ENCODE measurements around the gene RADIL.
A peak's percentile ranks its signal among the peaks of the same experiment; 100 is the strongest.

The RADIL gene

DNA sequence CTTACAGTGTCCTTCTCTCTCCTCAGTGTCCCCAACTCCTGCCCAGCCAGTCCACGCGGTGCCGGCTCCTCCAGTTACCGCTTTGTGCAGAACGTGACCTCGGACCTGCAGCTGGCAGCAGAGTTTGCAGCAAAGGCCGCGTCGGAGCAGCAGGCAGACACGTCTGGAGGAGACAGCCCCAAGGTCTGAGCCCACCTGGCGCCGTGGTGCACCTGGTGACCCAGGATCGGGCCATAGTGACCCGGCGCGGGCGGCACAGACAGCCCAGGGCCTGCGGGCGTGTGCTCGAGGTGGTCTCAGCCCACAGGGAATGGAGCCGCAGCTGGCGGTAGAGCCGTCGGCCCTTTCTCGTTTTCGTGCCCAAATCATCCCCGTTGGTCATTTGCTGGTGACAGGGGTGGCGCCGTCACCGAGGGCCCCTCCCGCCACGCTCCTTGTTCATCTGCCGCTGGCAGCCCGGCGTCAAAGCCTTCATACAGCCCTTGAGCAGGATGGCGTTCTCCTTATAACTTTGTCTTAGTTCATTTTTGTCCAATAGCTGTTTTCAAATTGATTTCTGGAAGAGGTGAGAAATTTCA lies 129.0 kb downstream of the RADIL start:
- Mint-ChIP-seq H3K4me3 (no peak overlapping the region), H3K4me1 (ENCODE audit: low read depth) (peaks cover 19% of the 10 kb centered on the region), H3K36me3 (ENCODE audit: low read depth) (peaks cover 68% of the 10 kb centered on the region), H3K27ac (no peak overlapping the region), H3K9me3 (no peaks in the 10 kb centered on the region), H3K27me3 (no peaks in the 10 kb centered on the region)
- no peak for DNase-seq

DNA sequence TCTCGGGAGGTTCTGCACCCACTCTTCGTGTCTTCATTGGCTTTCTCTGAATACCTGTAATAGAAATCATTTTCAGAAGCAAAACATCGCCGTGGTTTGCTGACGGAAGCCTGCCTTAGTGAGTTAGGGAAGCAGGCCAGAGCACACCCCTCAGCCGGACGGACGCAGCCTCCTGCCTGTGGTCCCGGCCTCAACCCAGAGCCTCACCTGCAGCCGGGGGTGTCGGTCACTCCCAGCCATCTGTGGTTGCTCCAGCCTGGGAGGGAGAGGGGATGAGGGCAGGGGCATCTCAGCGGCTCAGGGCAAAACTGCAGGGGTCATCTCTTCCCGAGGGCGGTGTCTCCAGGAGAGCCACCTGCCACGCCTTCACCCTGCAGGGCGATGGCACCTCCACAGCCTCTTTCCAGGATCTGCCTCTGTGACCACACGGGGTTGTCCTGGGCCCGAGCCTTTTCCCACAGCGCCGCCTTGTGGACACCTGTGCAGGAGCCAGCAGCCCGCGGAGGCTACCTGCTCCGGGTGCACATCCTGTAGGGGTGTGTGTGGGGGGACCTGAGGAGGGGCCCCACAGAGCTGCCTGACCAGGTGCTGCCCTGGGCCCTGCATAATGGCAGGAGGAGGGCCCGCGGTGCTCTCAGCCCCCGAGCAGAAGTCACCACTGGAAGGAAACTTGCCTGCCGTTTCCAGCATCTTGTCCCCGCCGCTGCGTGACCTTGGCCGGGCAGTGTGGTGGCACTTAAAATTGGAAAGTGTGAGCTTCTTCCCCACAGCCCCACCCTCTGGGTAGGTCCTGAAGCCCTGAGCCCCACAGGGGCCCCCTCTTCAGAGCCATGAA lies 129.7 kb downstream of the RADIL start:
- Mint-ChIP-seq H3K4me3 (no peak overlapping the region), H3K9me3 (no peaks in the 10 kb centered on the region), H3K4me1 (ENCODE audit: low read depth) (peaks cover 22% of the 10 kb centered on the region), H3K27ac (peak overlapping the region; percentile 69), H3K27me3 (no peaks in the 10 kb centered on the region), H3K36me3 (ENCODE audit: low read depth) (peaks cover 66% of the 10 kb centered on the region)
- peak; percentile 89 for DNase-seq

DNA sequence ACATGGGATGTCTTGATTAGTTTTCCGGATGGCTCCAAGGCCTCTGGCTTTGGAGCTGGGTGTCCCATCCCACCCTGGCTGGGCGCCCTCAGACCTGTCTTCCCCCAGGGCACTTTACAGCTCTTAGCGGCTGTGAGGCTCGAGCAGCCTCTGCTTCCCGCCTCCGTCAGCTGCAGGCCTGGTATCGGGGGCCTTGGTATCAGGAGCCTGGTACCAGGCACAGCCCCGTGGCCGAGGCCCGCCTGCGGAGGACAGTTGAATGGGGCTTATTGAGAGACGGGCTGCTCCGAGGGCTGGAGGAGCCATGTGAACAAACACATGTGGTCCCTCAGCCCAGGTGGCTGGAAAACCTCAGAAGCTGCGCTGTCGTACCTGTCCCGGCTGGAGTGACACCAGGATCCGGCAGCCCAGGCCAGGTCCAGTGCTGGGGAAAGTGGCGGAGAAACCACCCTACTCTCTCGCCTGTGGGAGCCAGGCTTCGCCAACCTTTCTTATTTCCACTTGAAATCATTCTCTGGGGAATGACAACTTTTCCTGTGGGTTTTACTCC lies 132.0 kb downstream of the RADIL start:
- no peak overlapping the region for H3K27ac Mint-ChIP-seq
- H3K4me1 Mint-ChIP-seq (ENCODE audit: low read depth): peaks cover 45% of the 10 kb centered on the region
- no peak for DNase-seq
- no peak overlapping the region for H3K4me3 Mint-ChIP-seq
- H3K36me3 Mint-ChIP-seq (ENCODE audit: low read depth): peaks cover 66% of the 10 kb centered on the region
- H3K9me3 Mint-ChIP-seq: no peaks in the 10 kb centered on the region
- H3K27me3 Mint-ChIP-seq: no peaks in the 10 kb centered on the region

DNA sequence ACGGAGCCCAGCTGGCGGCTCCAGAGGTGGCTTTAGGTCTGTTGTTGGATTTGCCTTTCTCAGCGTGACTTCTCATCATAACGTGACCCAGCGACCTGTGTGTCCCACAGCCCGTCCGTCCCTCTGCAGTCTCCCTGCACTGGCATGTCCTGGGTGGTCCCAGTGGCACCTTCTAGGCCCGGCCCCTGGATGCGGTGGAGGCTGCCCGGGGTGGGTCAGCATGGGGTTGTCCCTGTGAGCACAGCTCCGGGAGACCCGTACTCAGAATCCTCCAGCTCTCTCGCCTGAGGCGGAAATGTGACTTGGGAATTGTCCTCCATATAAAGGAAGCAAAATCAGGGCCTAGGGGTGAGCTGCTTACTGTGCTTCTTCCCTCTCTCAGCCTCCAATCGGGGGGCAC lies 133.7 kb downstream of the RADIL start:
- Mint-ChIP-seq H3K27ac (no peak overlapping the region), H3K9me3 (no peaks in the 10 kb centered on the region), H3K27me3 (no peaks in the 10 kb centered on the region), H3K4me3 (no peak overlapping the region), H3K4me1 (ENCODE audit: low read depth) (peaks cover 61% of the 10 kb centered on the region), H3K36me3 (ENCODE audit: low read depth) (peaks cover 58% of the 10 kb centered on the region)
- no peak for DNase-seq

DNA sequence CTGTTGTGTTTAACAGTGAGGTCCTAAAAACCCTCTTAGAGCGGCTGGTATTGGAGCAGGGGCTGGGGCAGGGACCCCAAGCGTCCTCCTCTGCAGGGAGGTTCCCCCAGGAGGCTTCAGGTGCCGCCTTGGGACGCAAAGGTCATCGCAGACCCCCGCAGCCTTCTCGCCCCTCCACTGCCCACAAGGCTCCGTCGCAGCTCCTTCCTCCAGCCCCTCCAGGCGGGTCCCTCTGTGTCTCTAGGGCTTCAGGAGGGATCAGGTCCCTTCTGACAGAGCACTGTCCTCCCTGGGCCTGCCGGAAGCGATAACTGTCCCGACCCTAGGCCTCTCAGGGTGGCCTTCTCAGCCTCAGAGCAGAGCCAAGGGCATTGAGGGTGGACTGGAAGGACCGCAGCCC lies 134.2 kb downstream of the RADIL start:
- no peaks in the 10 kb centered on the region for H3K27me3 Mint-ChIP-seq
- H3K4me3 Mint-ChIP-seq: no peak overlapping the region
- peak overlapping the region; percentile 91 for H3K27ac Mint-ChIP-seq
- H3K4me1 Mint-ChIP-seq (ENCODE audit: low read depth): peaks cover 65% of the 10 kb centered on the region
- no peaks in the 10 kb centered on the region for H3K9me3 Mint-ChIP-seq
- no peak for DNase-seq
- H3K36me3 Mint-ChIP-seq (ENCODE audit: low read depth): peaks cover 56% of the 10 kb centered on the region

All from activated T-cell treated with anti-CD3 and anti-CD28 coated beads, Interleukin-2, amount 50 U/mL, for 24 hours (primary cell).